GM19351 (cell line): ENCODE measurements around the gene SLC25A38.

Source experiments
- ATAC-seq: cut with Tn5 transposase; IDR thresholded peaks from one replicate; pipeline ENCODE4 v1.9.1; 2021; ENCODE audit warnings: mild to moderate bottlenecking, moderate library complexity; ENCODE audit not compliant: unreplicated experiment

SLC25A38 gene

GRCh38 chr3:39428745-39429201, 45.6 kb downstream of the SLC25A38 start:
- no peak for ATAC-seq

DNA sequence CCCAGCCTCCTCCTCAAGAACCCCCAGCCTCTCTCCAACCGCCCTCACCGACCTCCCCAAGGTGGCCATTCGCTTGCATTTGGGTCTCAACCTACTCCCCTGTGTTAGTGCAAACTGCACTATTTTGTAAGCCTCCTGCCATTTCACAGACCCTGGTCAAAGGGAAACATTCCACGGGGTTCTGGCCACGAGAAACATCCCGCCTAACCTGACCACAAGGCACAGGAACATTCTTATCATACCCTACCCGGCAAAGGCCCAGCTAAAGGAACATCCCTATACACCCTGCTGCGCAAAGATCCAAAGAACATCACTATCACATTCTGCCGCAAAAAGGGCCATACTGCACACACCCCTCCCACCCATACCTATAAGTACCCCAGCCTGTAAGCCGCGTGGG, 46.3 kb downstream of the SLC25A38 start:
- ATAC-seq, result no peak

- ATAC-seq, result no peak
These were observed 49.2 kb downstream of the SLC25A38 start for GRCh38 chr3:39432342-39432741.

DNA sequence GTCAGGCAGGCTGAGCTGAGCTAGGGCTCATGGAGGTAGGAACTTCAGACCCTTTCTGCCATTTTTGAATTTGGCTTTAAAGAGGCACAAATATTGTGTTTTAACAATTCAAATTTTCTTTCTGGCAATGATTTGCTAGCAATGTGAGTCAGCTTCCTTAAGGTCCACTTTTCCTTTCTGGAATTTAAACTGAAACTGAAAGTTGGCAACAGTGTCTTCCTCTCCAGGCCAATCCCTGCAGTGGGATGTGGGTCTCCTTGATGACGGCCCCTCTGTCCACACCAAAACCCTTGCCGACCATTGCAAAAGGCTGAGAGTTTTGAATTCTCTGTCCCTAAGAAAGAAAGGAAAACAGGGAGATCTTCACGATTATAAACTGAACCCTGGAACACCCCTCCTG, 50.5 kb downstream of the SLC25A38 start:
- no peak for ATAC-seq

DNA sequence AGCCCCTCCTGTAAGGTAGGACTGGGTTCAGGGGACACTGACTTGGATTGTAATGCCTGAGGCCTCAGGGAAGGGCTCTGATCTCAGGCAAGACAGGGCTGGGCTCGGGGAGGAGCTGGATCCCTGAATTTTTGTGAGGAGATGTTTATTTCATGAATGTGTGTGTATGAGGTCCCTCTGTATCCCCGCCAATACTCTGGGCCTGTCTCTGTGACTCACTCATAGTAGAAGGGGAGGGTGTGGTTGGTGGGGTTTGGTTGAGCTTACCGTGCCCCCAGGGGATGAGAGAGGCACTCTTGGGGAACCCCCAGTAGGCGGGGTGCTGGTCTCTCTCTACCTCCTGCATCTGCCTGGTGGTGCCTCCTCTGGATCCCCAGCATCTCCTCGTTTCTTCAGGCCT, 51.4 kb downstream of the SLC25A38 start:
- ATAC-seq, result peak; percentile 75

- ATAC-seq, result no peak
These were observed 52.0 kb downstream of the SLC25A38 start for GRCh38 chr3:39435006-39435748.

GRCh38 chr3:39438880-39439279, 55.7 kb downstream of the SLC25A38 start:
- ATAC-seq, result no peak

GRCh38 chr3:39440316-39440715, 57.1 kb downstream of the SLC25A38 start:
- ATAC-seq, result no peak

DNA sequence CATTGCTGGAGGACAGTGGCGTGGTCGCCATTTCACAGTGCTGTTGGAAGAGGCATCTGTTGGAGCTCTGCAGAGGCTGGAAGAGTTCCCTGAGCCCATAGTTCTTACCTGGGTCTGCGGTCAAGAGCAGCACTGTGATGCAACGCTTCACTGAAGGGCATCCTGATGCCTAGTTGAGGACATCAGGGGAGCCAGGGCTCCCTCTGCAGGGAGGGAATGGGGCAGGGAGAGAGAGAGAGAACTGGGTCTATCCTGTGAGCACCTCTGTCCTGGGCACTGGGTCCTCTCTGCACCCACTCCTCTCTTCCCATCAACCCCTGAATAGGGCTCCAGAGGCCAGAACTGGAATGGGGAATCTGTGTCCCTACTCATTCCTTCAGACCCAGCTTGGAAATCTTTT, 60.4 kb downstream of the SLC25A38 start:
- ATAC-seq, result no peak

- ATAC-seq, result no peak
These were observed 62.8 kb downstream of the SLC25A38 start for GRCh38 chr3:39445927-39446326.

GRCh38 chr3:39446444-39446843, 63.3 kb downstream of the SLC25A38 start:
- no peak for ATAC-seq
